ENCODE data around the gene HPS3.

- TF ChIP-seq ZNF350 (tag by site-specific recombination; IDR thresholded peaks at IDR 0.05) (no peak), KLF8 (tag by site-specific recombination; IDR thresholded peaks at IDR 0.05) (no peak), CTCF (tag by site-specific recombination; IDR thresholded peaks at IDR 0.05) (no peak)
Measured at GRCh38 chr3:149162007-149162406, 32.6 kb downstream of the HPS3 start.
